Measurements from ENCODE around the gene FAM187B.

Gene FAM187B

GRCh38 chr19:35261356-35262100, 33.0 kb upstream of the FAM187B start:
- peak overlapping the region; percentile 55 for H3K27ac ChIP-seq (ENCODE audit: extremely low read depth, low read depth, low read length)
- ChIA-PET POLR2A (interaction anchor here (0.5 to 5.2 kb wide), 8 partner anchors 6 to 513 kb away, joined by 3 to 35 read pairs (median 3); partner anchors contain the start of gene FXYD7), CTCF (interaction anchor here (0.5 to 3.4 kb wide), 9 partner anchors 8 to 874 kb away, joined by 3 to 9 read pairs (median 5); no protein-coding TSS in a partner anchor)
- H3K4me3 ChIP-seq (ENCODE audit: low read depth, low read length): no peak overlapping the region
- peaks cover 10% of the 10 kb centered on the region for H3K4me1 ChIP-seq (ENCODE audit: control insufficient read depth, insufficient read depth, low read length)
- H3K9me3 ChIP-seq (ENCODE audit: control insufficient read depth, insufficient read depth, low read depth, low read length): no peaks in the 10 kb centered on the region
- peaks cover 56 to 65% of the 10 kb centered on the region in 2 experiments for H3K36me3 ChIP-seq (ENCODE audit: control insufficient read depth in 2 of 2, insufficient read depth in 1 of 2, low read length in 2 of 2)
- TF ChIP-seq ZNF624 (tag by site-specific recombination; IDR thresholded peaks at IDR 0.05): no peak
- TF ChIP-seq EGR2 (tag by site-specific recombination; IDR thresholded peaks at IDR 0.05; ENCODE audit: low read depth): peak; percentile 82
- peak; percentile 29; the same call in 1 of the 2 replicates for TF ChIP-seq ZBTB8A (tag by site-specific recombination; IDR thresholded peaks at IDR 0.05)
- 0 out of 2 replicates have a peak, but pooled peaks have one; percentile 44 for TF ChIP-seq ZFP69B (tag by site-specific recombination; IDR thresholded peaks at IDR 0.05)
- peak; percentile 73 for TF ChIP-seq ZFHX2 (tag by site-specific recombination; conservative IDR thresholded peaks at IDR 0.05)
- no peak for TF ChIP-seq ZNF311 (tag by site-specific recombination; IDR thresholded peaks at IDR 0.05; ENCODE audit: borderline replicate concordance)
- no peak for TF ChIP-seq ZNF10 (tag by site-specific recombination; IDR thresholded peaks at IDR 0.05)
- TF ChIP-seq ZNF600 (tag by site-specific recombination; IDR thresholded peaks at IDR 0.05): peak; percentile 88
- no peak for TF ChIP-seq SP2 (tag by site-specific recombination; IDR thresholded peaks at IDR 0.05)

- no peaks in the 10 kb centered on the region for H3K9me3 ChIP-seq (ENCODE audit: control insufficient read depth, insufficient read depth, low read depth, low read length)
- H3K4me1 ChIP-seq (ENCODE audit: control insufficient read depth, insufficient read depth, low read length): peaks cover 7% of the 10 kb centered on the region; the same call in 1 of the 2 replicates
- ChIA-PET POLR2A (interaction anchor here (0.5 to 1.9 kb wide), 6 partner anchors 9 to 383 kb away, joined by 3 to 9 read pairs (median 3); partner anchors contain the start of gene FXYD7), CTCF (interaction anchor here (1.1 to 2.4 kb wide), 5 partner anchors 9 to 152 kb away, joined by 3 to 9 read pairs (median 5); no protein-coding TSS in a partner anchor)
- peaks cover 55 to 60% of the 10 kb centered on the region in 2 experiments for H3K36me3 ChIP-seq (ENCODE audit: control insufficient read depth in 2 of 2, insufficient read depth in 1 of 2, low read length in 2 of 2)
- no peak overlapping the region for H3K4me3 ChIP-seq (ENCODE audit: low read depth, low read length)
- no peak overlapping the region for H3K27ac ChIP-seq (ENCODE audit: extremely low read depth, low read depth, low read length)
- no peak for TF ChIP-seq ZNF549 (tag by site-specific recombination; IDR thresholded peaks at IDR 0.05)
- 0 out of 2 replicates have a peak, but pooled peaks have one; percentile 14 for TF ChIP-seq REPIN1 (tag by site-specific recombination; IDR thresholded peaks at IDR 0.05; ENCODE audit: low read depth)
- no peak for TF ChIP-seq ZNF311 (tag by site-specific recombination; IDR thresholded peaks at IDR 0.05; ENCODE audit: borderline replicate concordance)
- TF ChIP-seq, protein P1, sequence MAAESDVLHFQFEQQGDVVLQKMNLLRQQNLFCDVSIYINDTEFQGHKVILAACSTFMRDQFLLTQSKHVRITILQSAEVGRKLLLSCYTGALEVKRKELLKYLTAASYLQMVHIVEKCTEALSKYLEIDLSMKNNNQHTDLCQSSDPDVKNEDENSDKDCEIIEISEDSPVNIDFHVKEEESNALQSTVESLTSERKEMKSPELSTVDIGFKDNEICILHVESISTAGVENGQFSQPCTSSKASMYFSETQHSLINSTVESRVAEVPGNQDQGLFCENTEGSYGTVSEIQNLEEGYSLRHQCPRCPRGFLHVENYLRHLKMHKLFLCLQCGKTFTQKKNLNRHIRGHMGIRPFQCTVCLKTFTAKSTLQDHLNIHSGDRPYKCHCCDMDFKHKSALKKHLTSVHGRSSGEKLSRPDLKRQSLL (tag by site-specific recombination; IDR thresholded peaks at IDR 0.05): no peak
Measured at GRCh38 chr19:35260694-35261304, 32.3 kb upstream of the FAM187B start.

- no peak overlapping the region for H3K4me3 ChIP-seq (ENCODE audit: low read depth, low read length)
- no peak overlapping the region for H3K27ac ChIP-seq (ENCODE audit: extremely low read depth, low read depth, low read length)
- TF ChIP-seq ZNF148 (tag by site-specific recombination; IDR thresholded peaks at IDR 0.05; ENCODE audit: borderline replicate concordance) (0 out of 2 replicates have a peak, but pooled peaks have one; percentile 8), ZNF248 (tag by site-specific recombination; IDR thresholded peaks at IDR 0.05) (no peak), ZNF138 (tag by site-specific recombination; IDR thresholded peaks at IDR 0.05; ENCODE audit: borderline replicate concordance) (no peak)
- peaks cover 61 to 70% of the 10 kb centered on the region in 2 experiments for H3K36me3 ChIP-seq (ENCODE audit: control insufficient read depth in 2 of 2, insufficient read depth in 1 of 2, low read length in 2 of 2)
- POLR2A ChIA-PET: interaction anchor here (2.7 to 5.9 kb wide), 2 partner anchors 7 to 10 kb away, joined by 10 to 35 read pairs; no protein-coding TSS in a partner anchor
- CTCF ChIA-PET: interaction anchor here (1.2 to 1.5 kb wide), 5 partner anchors 8 to 190 kb away, joined by 3 to 8 read pairs (median 4); no protein-coding TSS in a partner anchor
- no peaks in the 10 kb centered on the region for H3K9me3 ChIP-seq (ENCODE audit: control insufficient read depth, insufficient read depth, low read depth, low read length)
- no peaks in the 10 kb centered on the region; the same call in 1 of the 2 replicates for H3K4me1 ChIP-seq (ENCODE audit: control insufficient read depth, insufficient read depth, low read length)
Measured at GRCh38 chr19:35257113-35257461, 28.5 kb upstream of the FAM187B start.
